Right ventricle myocardium inferior (tissue), 1 donor: ENCODE measurements around the gene FGF5. TPM values are rescaled to one million over a fixed set of nuclear protein-coding genes. Genes with fewer than 3 reads are reported as not detected.

ENCODE experiments used
- ATAC-seq: fragments of 200-7000 bp; cut with Tn5 transposase; one replicate; pipeline ENCODE4 v1.9.1; 2020; ENCODE audit warnings: mild to moderate bottlenecking, moderate library complexity
- DNase-seq: peaks from one replicate; pipeline ENCODE4 v3.0.0; 2021; ENCODE audit errors: missing footprints
- intact Hi-C: fragments of 100-400 bp; cut with DNase I; formaldehyde crosslinking; loops from one replicate; pipeline ENCODE4 v1.11.0; 2022
- total RNA-seq: library from RNA; stranded (reverse); fragmentation: NEBNext Ultra II Directional; extraction: Animal tissue kit (Norgen Biotek cat#: 25700); gene quantifications from one replicate; pipeline ENCODE4 v1.2.1, GENCODE V29; 2021
- donor health status: DM: no; HTN: yes; CAD: no; lungs with severe emphysema.

Gene FGF5
- total RNA-seq, 1 donor from 2014 or later: 1.6 TPM

DNA sequence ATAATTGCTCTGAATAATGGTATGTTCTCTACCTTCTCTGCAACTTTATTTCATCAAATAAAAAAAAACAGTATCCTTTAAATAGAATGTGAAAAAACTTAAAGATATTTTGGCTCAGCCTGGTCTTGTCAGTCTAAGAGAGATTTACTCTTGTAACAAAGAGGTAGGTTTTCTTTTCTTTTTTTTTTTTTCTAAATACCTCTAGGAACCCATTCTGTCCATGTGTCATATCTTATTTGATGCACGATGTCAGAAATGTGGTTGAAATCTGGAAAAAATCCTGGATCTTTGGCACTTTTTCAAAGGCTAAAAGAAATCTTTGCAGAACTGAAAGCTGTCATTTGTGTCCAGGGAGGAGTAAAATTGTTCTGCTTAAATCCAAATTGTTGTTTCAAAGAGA, 17.3 kb upstream of the FGF5 start:
- ATAC-seq: no peak
- DNase-seq: no peak

DNA sequence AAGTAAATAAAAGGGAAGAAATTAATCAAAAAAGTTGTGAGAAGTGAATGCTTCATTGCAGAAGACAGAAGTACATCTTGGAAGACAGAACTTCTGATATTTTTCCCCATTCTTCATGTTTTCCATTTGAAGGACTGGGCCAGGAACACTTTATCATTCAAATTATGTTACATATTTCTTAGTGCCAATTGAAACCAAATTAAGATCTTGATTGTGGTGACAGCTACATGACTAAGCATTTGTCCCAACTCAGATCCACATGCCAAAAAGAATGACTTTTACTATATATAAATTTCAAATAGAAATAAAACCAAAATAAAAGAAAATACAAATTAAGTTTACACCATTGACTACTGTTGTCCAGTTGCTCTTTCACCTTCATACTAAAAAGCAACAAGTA, 14.0 kb upstream of the FGF5 start:
- ATAC-seq (no peak), DNase-seq (no peak)
- intact Hi-C loops: no loop called here

More for the DNA sequence above, 17.3 kb upstream of the FGF5 start:
- intact Hi-C loops: no loop called here

DNA sequence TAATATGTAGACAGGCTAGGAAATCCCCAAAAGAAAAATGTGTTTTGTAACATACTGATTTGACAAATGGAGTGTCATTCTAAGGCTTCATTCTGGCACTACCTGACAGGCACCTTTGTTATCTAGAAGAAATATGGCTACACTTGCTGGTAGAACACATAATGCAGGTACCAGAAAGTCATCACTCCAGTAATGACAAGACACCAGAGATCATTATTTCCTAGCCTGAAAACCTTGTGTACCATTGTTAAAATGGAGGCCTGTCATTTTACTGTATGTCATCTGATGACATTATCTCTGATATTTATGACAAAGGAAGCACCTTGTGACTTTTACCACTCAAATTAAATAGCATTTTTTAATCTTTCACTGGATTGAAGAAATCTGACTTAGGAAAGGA, 13.5 kb upstream of the FGF5 start:
- intact Hi-C loops: no loop called here
- DNase-seq (no peak), ATAC-seq (no peak)

DNA sequence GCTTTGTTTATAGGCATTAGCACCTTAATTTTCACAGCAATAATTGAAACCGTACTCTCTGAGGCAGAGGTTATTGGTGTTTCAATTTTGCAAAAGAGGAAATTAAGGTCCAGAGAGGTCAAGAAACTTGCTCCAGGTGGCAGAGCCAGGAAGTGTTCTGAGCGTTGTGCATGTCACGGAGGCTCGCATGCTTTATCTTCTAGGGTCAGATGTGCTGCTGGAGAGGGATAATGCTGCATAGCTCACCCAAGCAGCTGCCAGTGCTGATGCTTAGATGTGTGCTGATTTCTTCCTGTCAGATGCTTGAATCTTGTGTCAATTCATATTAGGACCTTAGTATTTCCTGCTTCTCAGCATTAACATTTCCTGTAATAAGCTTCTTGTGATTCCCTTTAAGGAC, 13.0 kb upstream of the FGF5 start:
- DNase-seq (no peak), ATAC-seq (no peak)
- intact Hi-C loops: no loop called here

DNA sequence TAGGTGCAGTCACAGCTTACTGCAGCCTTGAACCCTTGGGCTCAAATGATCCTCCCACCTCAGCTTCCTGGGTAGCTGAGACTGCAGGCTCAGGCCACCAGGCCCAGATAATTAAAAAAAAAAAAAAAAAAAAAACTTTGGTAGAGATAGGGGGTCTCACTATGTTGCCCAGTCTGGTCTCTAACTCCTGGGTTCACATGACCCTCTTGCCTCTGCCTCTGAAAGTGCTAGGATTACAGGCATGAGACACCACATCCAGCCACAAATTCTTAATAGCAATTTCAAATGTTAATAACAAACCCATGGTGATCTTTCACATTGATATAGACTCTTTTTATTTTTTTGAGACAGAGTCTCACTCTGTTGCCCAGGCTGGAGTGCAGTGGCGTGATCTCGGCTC, 12.3 kb upstream of the FGF5 start:
- DNase-seq: no peak
- intact Hi-C loops: no loop called here
- ATAC-seq: no peak

DNA sequence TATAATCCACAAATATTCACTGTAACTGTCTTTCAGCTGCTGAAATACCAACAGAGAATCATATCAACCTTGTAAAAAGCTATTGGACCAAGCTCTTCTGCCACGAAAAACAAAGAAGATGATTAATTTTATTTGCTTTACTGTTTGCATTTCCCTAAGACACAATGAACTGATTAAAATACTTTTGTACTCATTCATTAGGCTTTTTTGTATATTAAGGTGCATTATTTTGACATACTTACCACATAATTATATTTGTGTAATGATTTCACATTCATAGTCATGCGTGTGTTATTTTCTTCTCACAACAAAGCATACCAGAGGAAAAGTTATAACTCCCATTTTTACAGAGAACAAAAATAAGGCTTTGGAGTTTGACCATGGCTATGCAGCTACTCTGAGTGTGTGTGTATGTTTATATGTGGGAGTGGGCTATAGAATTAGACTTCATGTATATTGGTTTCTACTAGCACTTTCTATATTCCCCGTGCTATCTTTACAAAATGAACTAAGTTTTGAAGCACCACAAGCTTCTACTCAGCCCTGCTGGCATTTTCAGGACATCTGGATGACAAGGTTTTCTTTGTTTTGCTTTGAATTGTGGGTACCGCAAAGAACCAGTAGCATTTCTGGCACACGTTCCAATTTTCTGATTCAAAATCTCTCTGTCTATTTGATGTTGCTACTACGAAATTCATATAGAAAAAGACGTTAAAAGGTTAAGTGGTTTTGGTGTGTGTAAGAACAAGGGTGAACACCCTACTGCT, 11.0 kb upstream of the FGF5 start:
- DNase-seq: no peak
- intact Hi-C loops: no loop called here
- ATAC-seq: no peak

DNA sequence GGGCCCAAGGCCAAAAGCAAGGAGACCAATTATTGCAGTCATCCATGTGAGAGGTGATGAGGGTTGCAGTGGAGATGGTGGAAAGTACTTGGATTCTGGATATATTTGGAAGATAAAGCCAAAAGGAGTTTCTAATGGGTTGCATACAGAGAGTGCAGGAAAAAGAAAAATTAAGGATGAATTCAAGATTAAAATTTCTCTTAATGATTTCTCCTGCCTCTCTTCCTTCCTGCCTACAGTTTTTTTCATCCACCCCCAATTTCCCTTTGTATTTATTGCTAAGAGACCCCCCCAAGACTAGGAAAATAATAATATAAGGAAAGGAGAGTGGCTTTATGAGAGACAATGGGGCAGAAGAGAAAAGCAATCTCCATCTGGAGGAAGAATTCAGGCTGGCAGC, 8.6 kb upstream of the FGF5 start:
- DNase-seq (no peak), ATAC-seq (no peak)
- intact Hi-C loops: no loop called here

DNA sequence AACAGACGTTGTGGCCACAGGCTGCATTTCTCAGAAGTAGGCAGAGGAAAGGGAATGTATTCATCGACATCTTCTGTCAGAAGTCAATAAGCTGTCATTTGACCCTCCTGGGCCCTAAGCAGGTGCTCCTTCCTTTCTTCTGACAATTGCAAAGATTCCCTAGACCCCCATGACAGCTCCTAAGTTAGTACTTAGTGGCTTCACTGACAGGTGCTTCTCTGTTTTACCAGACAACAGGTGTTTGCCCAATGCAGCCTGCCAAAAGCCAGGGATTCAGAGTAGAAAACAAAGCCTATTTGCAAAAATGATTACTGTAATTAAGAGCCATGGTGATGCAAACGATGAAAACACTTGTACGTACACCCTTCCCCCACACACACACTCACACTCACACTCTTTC, 7.5 kb upstream of the FGF5 start:
- DNase-seq (no peak), ATAC-seq (no peak)
- intact Hi-C loops: no loop called here

DNA sequence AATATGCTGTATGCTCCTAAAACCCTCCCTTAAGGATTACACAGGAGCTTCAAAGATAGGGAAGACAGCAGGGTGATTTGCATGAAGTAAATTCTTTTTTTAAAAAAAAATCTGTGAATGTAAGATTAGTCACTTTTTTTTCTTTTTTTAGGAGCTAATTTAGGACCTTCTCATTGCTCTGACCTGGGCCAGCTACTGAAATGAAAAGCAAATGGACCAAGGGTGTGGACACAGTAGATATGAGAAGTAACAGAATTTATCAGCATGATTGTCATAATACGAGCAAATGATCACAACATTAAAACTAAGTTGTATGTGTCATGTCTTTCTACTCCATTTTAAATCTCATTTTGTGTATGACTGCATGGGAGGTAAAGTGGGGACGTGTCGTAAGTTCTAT, 6.6 kb upstream of the FGF5 start:
- no peak for DNase-seq
- intact Hi-C loops: no loop called here
- ATAC-seq: no peak

DNA sequence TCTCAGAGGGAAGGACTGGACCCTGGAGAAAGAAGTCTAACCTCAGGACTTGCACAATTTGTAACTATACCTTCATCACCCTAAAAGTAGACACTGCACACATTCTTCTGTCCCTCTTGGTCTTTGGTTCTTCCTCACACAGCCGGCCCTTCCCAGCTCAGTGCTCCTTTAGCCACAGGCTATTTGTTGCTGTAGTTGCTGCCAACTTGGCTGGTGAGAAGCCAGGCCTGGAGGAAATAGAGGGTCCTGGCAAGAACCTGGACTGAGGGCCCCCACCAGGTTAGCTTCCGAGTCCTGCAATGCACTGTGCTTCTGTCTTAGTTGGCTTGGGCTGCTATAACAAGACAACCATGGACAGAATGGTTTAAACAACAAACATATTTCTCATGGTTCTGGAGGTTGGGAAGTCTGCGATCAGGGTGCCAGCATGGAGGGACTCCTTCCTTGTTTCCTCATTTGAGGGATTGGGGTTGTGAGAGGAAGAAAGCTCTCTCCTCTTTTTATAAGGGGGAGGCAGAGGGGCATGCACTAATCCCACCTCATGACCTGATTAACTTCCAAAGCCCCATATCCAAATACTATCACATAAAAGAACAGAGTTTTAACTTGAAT, 4.4 kb upstream of the FGF5 start:
- DNase-seq: no peak
- intact Hi-C loops: no loop called here
- ATAC-seq: no peak

DNA sequence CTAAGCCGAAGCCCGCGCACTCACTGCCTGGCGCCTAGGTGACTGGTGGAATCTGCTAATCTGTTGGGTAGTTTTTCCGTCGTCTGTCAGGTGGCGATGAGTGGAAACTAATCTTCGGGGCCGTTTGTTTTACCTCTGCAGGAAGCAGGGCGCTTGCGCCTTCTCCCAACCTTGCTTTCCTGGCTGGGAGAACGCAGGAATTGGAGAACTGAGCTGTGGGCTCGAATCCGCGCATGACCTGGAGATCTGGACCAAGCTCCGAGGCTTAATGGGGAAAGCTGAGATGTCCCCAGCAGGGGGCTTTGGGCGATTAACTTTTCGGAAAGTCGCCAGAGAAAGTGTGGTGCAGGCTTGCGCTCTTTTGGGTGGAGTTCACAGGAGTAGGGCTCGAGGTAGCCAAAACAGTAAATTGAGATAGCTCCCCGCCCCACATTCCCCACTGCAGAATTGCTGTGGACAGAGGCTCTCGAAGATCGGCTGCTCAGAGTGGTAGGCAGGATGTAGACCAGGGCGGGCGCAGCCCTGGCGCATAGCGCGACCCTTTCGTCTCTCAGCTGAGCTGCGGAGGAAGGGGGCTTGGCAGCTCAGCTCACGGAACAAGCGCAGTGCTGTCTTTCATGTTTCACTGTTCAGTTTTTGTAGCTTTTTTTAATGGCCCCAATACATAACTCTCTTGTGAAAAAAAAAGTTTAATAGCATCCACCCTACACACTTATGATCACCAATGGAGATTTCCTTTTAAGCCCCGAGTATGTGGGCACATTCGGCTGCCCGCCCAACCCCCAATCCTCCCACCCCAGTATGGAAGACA, 2.7 kb upstream of the FGF5 start:
- DNase-seq: no peak
- intact Hi-C loops: no loop called here
- ATAC-seq: no peak

DNA sequence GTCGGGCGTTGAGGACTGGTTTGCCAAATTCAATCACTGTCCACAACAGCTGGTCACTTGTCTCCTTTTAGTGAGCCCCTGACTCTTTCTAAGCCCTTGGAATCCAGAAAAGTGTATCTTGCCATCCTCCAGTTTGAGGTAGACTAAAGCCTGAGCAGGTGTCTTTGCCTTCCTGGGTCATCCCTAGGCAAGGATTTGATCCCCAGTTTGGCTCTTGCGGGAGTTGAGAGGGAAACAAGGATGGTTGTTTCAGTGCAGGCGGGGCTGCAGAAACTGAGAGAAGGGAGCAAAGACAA, 2.2 kb upstream of the FGF5 start:
- intact Hi-C loops: no loop called here
- ATAC-seq (no peak), DNase-seq (no peak)

DNA sequence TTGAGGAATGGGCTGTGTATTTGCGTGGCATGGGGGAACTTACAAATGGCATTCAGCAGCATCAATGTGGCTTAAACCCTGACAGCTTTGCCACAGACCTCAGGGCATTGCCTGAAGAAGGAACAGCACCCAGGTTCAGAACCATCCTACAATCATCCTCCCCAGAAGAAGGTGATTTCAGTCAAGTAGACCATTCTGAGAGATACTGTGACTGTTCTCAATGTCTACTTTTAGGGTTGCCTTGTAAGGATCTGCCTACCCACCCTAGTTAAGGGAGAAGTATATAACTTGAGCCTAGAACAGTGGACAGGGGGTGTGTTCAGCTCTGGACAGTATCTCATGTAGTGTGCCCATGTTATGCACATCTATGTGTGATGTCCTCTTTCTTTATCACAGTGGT, 1.6 kb upstream of the FGF5 start:
- ATAC-seq (no peak), DNase-seq (no peak)
- intact Hi-C loops: no loop called here

DNA sequence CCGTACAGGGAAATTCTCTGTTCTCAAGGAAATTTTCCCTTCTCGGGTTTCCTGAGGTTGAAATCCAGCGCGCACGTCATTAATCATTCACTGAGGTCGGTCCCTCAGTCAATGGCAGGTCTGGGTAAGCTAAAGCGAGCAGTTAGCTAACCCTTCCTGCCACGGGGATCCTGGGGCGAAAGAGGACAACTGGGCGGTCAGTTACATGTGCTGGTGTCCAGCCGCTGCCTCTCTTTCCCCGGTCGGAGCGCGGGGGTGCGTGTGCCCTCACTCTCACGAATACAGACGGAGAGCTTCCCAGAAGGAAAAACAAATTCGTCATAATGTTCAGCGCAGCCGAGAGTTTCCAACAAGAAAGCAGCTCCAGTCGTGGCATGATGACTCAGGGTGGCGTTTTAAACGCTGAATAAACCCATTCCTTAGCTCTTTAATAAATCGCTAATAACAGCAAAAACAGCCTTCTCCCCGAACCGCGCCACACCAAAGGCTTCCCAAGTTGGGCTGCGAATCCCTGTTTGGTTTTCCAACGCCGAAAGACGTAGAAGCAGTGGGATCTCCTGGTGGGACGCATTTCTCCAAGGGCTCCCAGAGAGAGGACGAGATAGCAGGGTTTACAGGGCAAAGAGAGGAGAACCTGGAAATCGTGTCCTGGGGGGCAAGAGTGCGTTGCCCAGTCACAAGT, 752 bp upstream of the FGF5 start:
- intact Hi-C loops: no loop called here
- DNase-seq (no peak), ATAC-seq (no peak)

DNA sequence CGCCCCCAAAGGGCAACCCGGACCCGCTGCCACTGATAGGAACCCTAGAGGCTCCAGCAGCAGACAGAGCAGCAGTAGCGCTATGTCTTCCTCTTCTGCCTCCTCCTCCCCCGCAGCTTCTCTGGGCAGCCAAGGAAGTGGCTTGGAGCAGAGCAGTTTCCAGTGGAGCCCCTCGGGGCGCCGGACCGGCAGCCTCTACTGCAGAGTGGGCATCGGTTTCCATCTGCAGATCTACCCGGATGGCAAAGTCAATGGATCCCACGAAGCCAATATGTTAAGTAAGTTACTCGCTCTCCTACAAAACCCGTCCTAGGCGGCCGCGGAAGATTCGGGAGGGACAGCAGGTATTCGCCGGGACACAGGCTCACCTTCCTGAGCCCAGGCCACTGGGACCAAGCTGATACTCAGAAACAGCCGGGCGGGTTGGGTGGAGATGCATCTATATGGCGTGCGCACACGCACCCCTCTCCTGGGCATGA, 477 bp downstream of the FGF5 start:
- ATAC-seq: peak; percentile 29
- DNase-seq: no peak
- intact Hi-C loops: no loop called here

DNA sequence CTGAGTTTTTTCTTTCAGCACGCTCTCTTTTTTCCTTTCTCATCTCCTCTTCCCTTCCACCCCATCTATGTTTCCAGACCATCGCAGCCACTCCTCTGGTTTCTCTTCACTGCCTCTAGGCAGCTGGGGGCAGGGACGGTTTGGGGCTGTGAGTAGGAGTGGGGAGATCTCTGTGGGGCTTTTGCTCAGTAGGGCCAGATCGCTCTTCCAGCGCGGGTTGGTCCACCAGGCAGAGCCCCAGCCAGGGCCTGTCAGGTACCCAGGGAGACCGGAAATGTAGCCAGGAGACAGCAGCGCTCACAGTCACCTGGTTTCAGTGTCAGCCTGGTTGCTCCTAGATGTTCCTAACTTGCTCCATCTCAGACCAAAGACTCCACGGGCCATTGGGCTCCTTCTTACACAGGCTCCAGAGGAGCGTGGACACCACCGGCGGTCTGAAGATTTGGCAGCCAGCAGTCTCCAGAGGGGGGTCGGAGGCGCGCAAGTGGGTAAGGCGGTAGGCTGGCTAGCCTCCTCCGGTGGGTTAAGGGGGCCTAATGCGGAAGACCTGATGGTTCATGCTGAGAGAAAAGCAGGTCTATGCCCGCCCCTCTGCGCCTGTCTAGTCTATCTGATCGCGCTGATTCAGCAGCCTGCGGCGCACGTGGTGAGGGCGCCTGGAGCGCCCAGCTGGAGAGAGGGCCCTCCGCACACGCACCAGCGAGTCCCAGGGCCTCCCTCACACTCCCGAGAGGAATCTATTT, 1.8 kb downstream of the FGF5 start:
- ATAC-seq: no peak
- intact Hi-C loops: no loop called here
- DNase-seq: no peak

DNA sequence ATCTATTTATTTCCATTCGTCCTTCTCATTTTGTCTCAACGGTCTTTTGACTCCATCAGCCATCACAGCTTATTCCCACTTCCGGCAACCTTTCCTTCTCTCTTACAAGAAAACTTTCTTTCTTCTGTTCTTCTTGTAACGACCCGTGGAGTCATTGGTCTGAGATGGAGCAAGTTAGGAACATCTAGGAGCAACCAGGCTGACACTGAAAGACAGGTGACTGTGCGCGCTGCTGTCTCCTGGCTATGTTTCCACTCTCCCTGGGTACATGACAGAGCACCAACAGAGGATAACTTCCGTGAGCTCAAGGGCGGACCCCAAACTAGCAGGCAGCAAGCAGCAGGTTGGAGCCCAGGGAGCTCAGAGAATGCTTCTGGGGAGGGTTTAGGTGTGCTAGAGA, 2.5 kb downstream of the FGF5 start:
- intact Hi-C loops: no loop called here
- ATAC-seq (no peak), DNase-seq (no peak)

DNA sequence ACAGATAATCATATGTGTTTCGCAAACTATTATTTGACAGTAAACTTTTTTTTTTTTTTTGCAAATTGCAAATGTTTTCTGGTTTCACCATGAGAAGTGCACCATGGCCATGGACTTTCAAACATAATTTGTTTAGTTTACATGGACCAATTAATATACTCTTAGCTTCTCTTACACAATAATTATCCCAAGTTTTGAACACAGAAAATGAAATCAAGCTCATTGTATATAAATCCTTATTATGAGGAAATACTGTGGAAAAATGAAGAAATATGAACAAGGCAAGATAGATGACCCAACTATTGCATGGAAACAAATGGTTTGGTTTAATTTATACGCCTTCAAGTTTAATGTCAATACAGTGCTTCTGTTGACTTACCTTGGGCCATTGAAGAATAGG, 3.9 kb downstream of the FGF5 start:
- ATAC-seq (no peak), DNase-seq (no peak)
- intact Hi-C loops: no loop called here

DNA sequence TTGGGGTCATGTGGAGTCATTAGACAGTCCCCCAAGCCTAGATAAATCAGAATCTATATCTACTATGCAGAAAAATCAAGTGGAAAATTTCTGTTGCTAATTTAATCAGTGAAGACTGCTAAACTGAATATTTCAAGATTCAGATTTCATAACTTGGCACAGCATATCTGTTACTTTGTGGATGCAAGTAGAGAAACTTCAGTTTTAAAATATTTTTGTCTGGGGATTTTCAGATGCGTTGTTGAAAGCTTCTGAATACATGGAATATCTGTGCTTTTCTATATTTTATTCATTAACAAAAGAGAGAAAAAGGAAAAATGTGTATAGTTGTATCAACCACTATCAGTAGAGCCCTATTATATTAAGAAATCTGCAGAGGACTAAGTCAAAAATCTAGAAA, 4.4 kb downstream of the FGF5 start:
- DNase-seq (no peak), ATAC-seq (no peak)
- intact Hi-C loops: no loop called here
